IMR-90 (cell line): ENCODE results near the gene CCL11. TPM values are rescaled to one million over a fixed set of nuclear protein-coding genes. Genes with fewer than 3 reads are reported as not detected.
A peak's percentile ranks its signal among the peaks of the same experiment; 100 is the strongest.

Experiments used
- ATAC-seq: fragments of 200-7000 bp; cut with Tn5 transposase; 2 replicates; pipeline ENCODE4 v1.9.1; 2020; ENCODE audit warnings: low read depth, mild to moderate bottlenecking, moderate library complexity
- BruUV-seq: library from RNA; stranded (reverse); fragments of 400-500 nt; replicated peaks from 2 replicates; lab custom pipeline; 2021; lab: Mats Ljungman, UMichigan
- CTCF ChIA-PET: fragments of 300-600 bp; formaldehyde crosslinking; extraction: SDS; loops from one replicate; lab custom pipeline; 2021; ENCODE audit warnings: antibody characterized with exemption; lab: Yijun Ruan, JAX
- POLR2A ChIA-PET: fragments of 300-600 bp; sonication (Branson Sonifier 250); formaldehyde crosslinking; loops from one replicate; lab custom pipeline; 2022; ENCODE audit warnings: antibody characterized with exemption; ENCODE audit not compliant: unreplicated experiment; lab: Charles Lee
- DNase-seq: peaks from one replicate; pipeline ENCODE4 v3.0.0; 2013
- H2AFZ ChIP-seq: replicated peaks from 2 replicates; pipeline ENCODE3; 2013; ENCODE audit warnings: low read length, mild to moderate bottlenecking; ENCODE audit not compliant: poor library complexity
- H2AK5ac ChIP-seq: 2 replicates; pipeline ENCODE4 v1.6.1; 2013; ENCODE audit warnings: low read depth, low read length, inconsistent platforms
- H2AK9ac ChIP-seq: replicated peaks from 2 replicates; pipeline ENCODE3; 2013; ENCODE audit warnings: mild to moderate bottlenecking, low read depth, low read length, moderate library complexity; ENCODE audit not compliant: poor library complexity
- H2BK120ac ChIP-seq: 2 replicates; pipeline ENCODE4 v1.6.1; 2013; ENCODE audit warnings: low read depth, low read length, inconsistent platforms
- H2BK15ac ChIP-seq: 3 replicates; pipeline ENCODE4 v1.6.1; 2013; ENCODE audit warnings: low read depth, low read length, inconsistent platforms
- H2BK20ac ChIP-seq: 2 replicates; pipeline ENCODE4 v1.6.1; 2013; ENCODE audit warnings: low read depth, mild to moderate bottlenecking, inconsistent platforms, low read length, moderate library complexity
- H2BK5ac ChIP-seq: 2 replicates; pipeline ENCODE4 v1.6.1; 2013; ENCODE audit warnings: mild to moderate bottlenecking, low read depth, low read length, inconsistent platforms; ENCODE audit not compliant: poor library complexity, severe bottlenecking
- H3K14ac ChIP-seq: replicated peaks from 2 replicates; pipeline ENCODE4 v1.6.1; 2013; ENCODE audit warnings: low read depth, low read length, inconsistent platforms
- H3K18ac ChIP-seq: 2 replicates; pipeline ENCODE4 v1.6.1; 2013; ENCODE audit warnings: low read depth, low read length, control low read depth
- H3K23ac ChIP-seq: 2 replicates; pipeline ENCODE4 v1.6.1; 2013; ENCODE audit warnings: low read depth, low read length, inconsistent platforms
- H3K27ac ChIP-seq: 2 replicates; pipeline ENCODE4 v1.5.1; 2013; ENCODE audit warnings: mild to moderate bottlenecking, control low read depth, low read length; ENCODE audit not compliant: insufficient read depth
- H3K27me3 ChIP-seq: 2 replicates; pipeline ENCODE4 v1.6.1; 2013; ENCODE audit warnings: low read length; ENCODE audit not compliant: control insufficient read depth, insufficient read depth
- H3K36me3 ChIP-seq: 2 replicates; pipeline ENCODE4 v1.6.1; 2013; ENCODE audit warnings: low read length, mixed read lengths; ENCODE audit not compliant: control insufficient read depth, insufficient read depth
- H3K4ac ChIP-seq: 2 replicates; pipeline ENCODE4 v1.6.1; 2013; ENCODE audit warnings: low read depth, low read length, inconsistent platforms
- H3K4me1 ChIP-seq: 2 replicates; pipeline ENCODE4 v1.6.1; 2013; ENCODE audit warnings: low read length, mixed read lengths; ENCODE audit not compliant: control insufficient read depth, insufficient read depth
- H3K4me2 ChIP-seq: 2 replicates; pipeline ENCODE4 v1.6.1; 2013; ENCODE audit warnings: low read depth, mild to moderate bottlenecking, control low read depth, low read length, moderate library complexity
- H3K4me3 ChIP-seq: 2 replicates; pipeline ENCODE4 v1.5.1; 2013; ENCODE audit warnings: low read depth, mild to moderate bottlenecking, control low read depth, low read length, moderate library complexity; ENCODE audit not compliant: insufficient read depth
- H3K56ac ChIP-seq: 2 replicates; pipeline ENCODE4 v1.6.1; 2013; ENCODE audit warnings: low read length, inconsistent platforms; ENCODE audit not compliant: insufficient read depth; ENCODE audit errors: extremely low read depth
- H3K79me1 ChIP-seq, 2 experiments: 2 replicates each; pipeline ENCODE4 v1.6.1; 2013; ENCODE audit warnings: low read length in 2 of 2, inconsistent platforms in 1 of 2, low read depth in 1 of 2
- H3K9ac ChIP-seq: 2 replicates; pipeline ENCODE4 v1.6.1; 2013; ENCODE audit warnings: low read depth, low read length, control low read depth
- H3K9me1 ChIP-seq: 2 replicates; pipeline ENCODE4 v1.6.1; 2013; ENCODE audit warnings: low read length, inconsistent platforms; ENCODE audit not compliant: insufficient read depth
- H3K9me3 ChIP-seq: 2 replicates; pipeline ENCODE4 v1.6.1; 2013; ENCODE audit warnings: low read length; ENCODE audit not compliant: control insufficient read depth, insufficient read depth
- H4K20me1 ChIP-seq: 2 replicates; pipeline ENCODE4 v1.6.1; 2013; ENCODE audit warnings: low read length, inconsistent platforms; ENCODE audit not compliant: insufficient read depth
- H4K5ac ChIP-seq: 2 replicates; pipeline ENCODE4 v1.6.1; 2013; ENCODE audit warnings: mild to moderate bottlenecking, low read depth, low read length, control low read depth
- H4K8ac ChIP-seq, 2 experiments: 2 replicates each; pipeline ENCODE4 v1.6.1; 2013; ENCODE audit warnings: low read depth in 2 of 2, low read length in 2 of 2, control low read depth in 1 of 2, inconsistent platforms in 1 of 2
- H4K91ac ChIP-seq: 2 replicates; pipeline ENCODE4 v1.6.1; 2013; ENCODE audit warnings: low read depth, low read length, inconsistent platforms; ENCODE audit not compliant: insufficient read depth
- BHLHE40 ChIP-seq: fragments of 150-350 bp; IDR thresholded peaks from 2 replicates; pipeline ENCODE4 v1.6.1; 2016; ENCODE audit warnings: mild to moderate bottlenecking, low read depth, low read length
- CEBPB ChIP-seq: IDR thresholded peaks from 2 replicates; pipeline ENCODE4 v1.6.1; 2012; ENCODE audit warnings: low read depth, low read length, improper control_type of control experiment
- CHD1 ChIP-seq: IDR thresholded peaks from 2 replicates; pipeline ENCODE4 v1.6.1; 2012; ENCODE audit warnings: low read depth, low read length, improper control_type of control experiment
- FOS ChIP-seq: fragments of 150-350 bp; IDR thresholded peaks from 2 replicates; pipeline ENCODE4 v1.6.1; 2016; ENCODE audit warnings: low read depth, low read length
- MAFK ChIP-seq: IDR thresholded peaks from 2 replicates; pipeline ENCODE4 v1.6.1; 2012; ENCODE audit warnings: low read depth, low read length, improper control_type of control experiment
- MAZ ChIP-seq: IDR thresholded peaks from 2 replicates; pipeline ENCODE4 v1.6.1; 2012; ENCODE audit warnings: low read depth, mild to moderate bottlenecking, low read length, improper control_type of control experiment, moderate library complexity, borderline replicate concordance
- MXI1 ChIP-seq: IDR thresholded peaks from 2 replicates; pipeline ENCODE4 v1.6.1; 2012; ENCODE audit warnings: low read depth, mild to moderate bottlenecking, low read length, moderate library complexity, borderline replicate concordance
- NFE2L2 ChIP-seq: fragments of 150-350 bp; IDR thresholded peaks from 2 replicates; pipeline ENCODE4 v1.6.1; 2016; ENCODE audit warnings: low read depth, mild to moderate bottlenecking, low read length
- POLR2A ChIP-seq: IDR thresholded peaks from 2 replicates; pipeline ENCODE4 v1.6.1; 2012; ENCODE audit warnings: mild to moderate bottlenecking, low read depth, low read length
- RAD21 ChIP-seq: IDR thresholded peaks from 2 replicates; pipeline ENCODE4 v1.6.1; 2012; ENCODE audit warnings: low read length, improper control_type of control experiment
- RCOR1 ChIP-seq: IDR thresholded peaks from 2 replicates; pipeline ENCODE4 v1.6.1; 2012; ENCODE audit warnings: mild to moderate bottlenecking, low read length, improper control_type of control experiment; ENCODE audit not compliant: insufficient replicate concordance
- RFX5 ChIP-seq: IDR thresholded peaks from 2 replicates; pipeline ENCODE4 v1.8.0; 2012; ENCODE audit warnings: low read depth, mild to moderate bottlenecking, low read length, moderate library complexity
- SMC3 ChIP-seq: fragments of 150-350 bp; IDR thresholded peaks from 2 replicates; pipeline ENCODE4 v1.6.1; 2016; ENCODE audit warnings: low read depth, mild to moderate bottlenecking, antibody characterized with exemption, low read length, moderate library complexity
- WGBS, 2 experiments: methylation state at CpG; one replicate each; pipeline versions ENCODE4 v1.1.5 to v1.1.7; 2013; ENCODE audit warnings: missing lambda C conversion rate in 2 of 2; ENCODE audit not compliant: insufficient read length in 1 of 2; ENCODE audit errors: extremely low coverage in 2 of 2; 5-methylcytosine and 5-hydroxymethylcytosine counted together
- dilution Hi-C: fragments of 300-500 bp; cut with HindIII; formaldehyde crosslinking; loops from one replicate; pipeline ENCODE4 v1.14.3; 2018; ENCODE audit warnings: low sequenced_read_pairs; ENCODE audit not compliant: unreplicated experiment
- in situ Hi-C: fragments of 300-500 bp; cut with MboI; formaldehyde crosslinking; loops from 3 replicates; pipeline ENCODE4 v1.14.3; 2019; ENCODE audit warnings: low sequenced_read_pairs, inconsistent platforms, mixed read lengths
- intact Hi-C: fragments of 100-400 bp; cut with micrococcal nuclease; formaldehyde crosslinking; loops from 2 replicates; pipeline ENCODE4 v1.10.0; 2022
- polyA plus RNA-seq, 3 experiments: library from polyadenylated mRNA; depleted of rRNA; stranded (reverse); fragments of >200 nt; gene quantifications; 2 replicates each; pipeline ENCODE4 v1.2.3, GENCODE V29; 2012; ENCODE audit warnings: low replicate concordance in 1 of 3
- total RNA-seq: library from RNA; depleted of rRNA; stranded (reverse); fragments of >200 nt; gene quantifications from 2 replicates; pipeline ENCODE4 v1.2.3, GENCODE V29; 2012
- TF ChIP-seq, protein P1 (sequence below): fragments of 150-350 bp; IDR thresholded peaks from 2 replicates; pipeline ENCODE4 v1.6.1; 2016; ENCODE audit warnings: low read depth, mild to moderate bottlenecking, low read length, moderate library complexity, borderline replicate concordance
- TF ChIP-seq, protein P2 (sequence below): fragments of 150-350 bp; IDR thresholded peaks from 2 replicates; pipeline ENCODE4 v1.6.1; 2017; ENCODE audit warnings: mild to moderate bottlenecking, antibody characterized with exemption, low read length, low read depth
- TF ChIP-seq, protein P3 (sequence below): conservative IDR thresholded peaks from 2 replicates; pipeline ENCODE4 v1.5.1; 2012; ENCODE audit warnings: mild to moderate bottlenecking, low read depth, low read length, improper control_type of control experiment

Gene CCL11
- total and polyA plus RNA-seq, 2 of the 4 experiments (the other 2 are of a cell fraction), result not detected

DNA sequence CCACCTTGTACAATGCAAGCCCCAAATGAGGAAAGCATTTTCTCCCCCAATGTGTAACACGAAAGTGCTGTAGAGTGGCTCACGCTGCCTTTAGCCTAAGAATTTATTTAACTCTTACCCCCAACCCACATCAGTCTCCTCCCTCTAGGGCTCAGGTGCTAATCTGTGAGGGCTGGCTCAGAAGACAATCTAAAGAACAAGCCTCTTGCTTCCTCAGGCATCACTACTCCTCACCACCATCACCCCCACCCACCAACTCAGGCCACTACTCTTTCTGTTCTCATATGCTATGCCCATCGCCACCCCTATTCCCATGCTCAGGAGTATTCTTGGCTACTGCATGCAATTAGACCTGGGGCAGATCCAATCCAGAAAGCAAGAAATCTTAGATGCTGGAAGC is 34.4 kb upstream of the CCL11 start:
- H3K18ac ChIP-seq, result peak overlapping the region; percentile 44
- H4K5ac ChIP-seq, result peak overlapping the region; percentile 21; the same call in 1 of the 2 replicates
- no peaks in the 10 kb centered on the region for H3K27me3 ChIP-seq
- peak overlapping the region; percentile 90 for H2BK20ac ChIP-seq
- H3K23ac ChIP-seq, result 0 out of 2 replicates have a peak overlapping the region, but pooled peaks have one; percentile 4
- peak overlapping the region; percentile 89; the same call in 1 of the 2 replicates for H4K91ac ChIP-seq
- no peaks in the 10 kb centered on the region for H4K20me1 ChIP-seq
- H3K4me1 ChIP-seq, result peaks cover 51% of the 10 kb centered on the region
- no peak overlapping the region for H3K9ac ChIP-seq
- no peaks in the 10 kb centered on the region for H3K79me1 ChIP-seq
- peak overlapping the region; percentile 82 for H2AK5ac ChIP-seq
- intact Hi-C loops (no loop called here), in situ Hi-C loops (loop anchor here (25.0 kb wide), 1 partner anchor 861 kb away; the partner anchor contains the start of genes FNDC8 and RAD51D), dilution Hi-C loops (no loop called here)
- no peak for ATAC-seq
- peak overlapping the region; percentile 82 for H3K14ac ChIP-seq
- no peak overlapping the region for H3K4me3 ChIP-seq
- no peak for DNase-seq
- WGBS, 2 experiments, result 80% methylated on average over 1 of the region's 3 CpGs; no CpG with 5 or more reads in 1 of the 2 experiments
- no peaks in the 10 kb centered on the region for H3K36me3 ChIP-seq
- no TSS peak for BruUV-seq
- no peaks in the 10 kb centered on the region for H3K9me3 ChIP-seq
- H2AFZ ChIP-seq, result no peak overlapping the region
- H2BK5ac ChIP-seq, result peak overlapping the region; percentile 30
- ChIA-PET CTCF (no interaction called here), POLR2A (no interaction called here)
- peak overlapping the region; percentile 75; the same call in 2 of the 3 replicates for H2BK15ac ChIP-seq
- peaks cover 30% of the 10 kb centered on the region for H3K9me1 ChIP-seq
- peak overlapping the region; percentile 35 for H2AK9ac ChIP-seq
- H3K56ac ChIP-seq, result no peak overlapping the region
- H3K4me2 ChIP-seq, result no peak overlapping the region
- TF ChIP-seq POLR2A (no peak), BHLHE40 (no peak), CEBPB (no peak), RFX5 (no peak), RCOR1 (no peak), NFE2L2 (no peak), CHD1 (no peak), RAD21 (no peak), MAFK (no peak), SMC3 (no peak), MXI1 (no peak), FOS (no peak), MAZ (no peak)
- TF ChIP-seq, protein P1, sequence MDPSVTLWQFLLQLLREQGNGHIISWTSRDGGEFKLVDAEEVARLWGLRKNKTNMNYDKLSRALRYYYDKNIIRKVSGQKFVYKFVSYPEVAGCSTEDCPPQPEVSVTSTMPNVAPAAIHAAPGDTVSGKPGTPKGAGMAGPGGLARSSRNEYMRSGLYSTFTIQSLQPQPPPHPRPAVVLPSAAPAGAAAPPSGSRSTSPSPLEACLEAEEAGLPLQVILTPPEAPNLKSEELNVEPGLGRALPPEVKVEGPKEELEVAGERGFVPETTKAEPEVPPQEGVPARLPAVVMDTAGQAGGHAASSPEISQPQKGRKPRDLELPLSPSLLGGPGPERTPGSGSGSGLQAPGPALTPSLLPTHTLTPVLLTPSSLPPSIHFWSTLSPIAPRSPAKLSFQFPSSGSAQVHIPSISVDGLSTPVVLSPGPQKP, result no peak
- TF ChIP-seq, protein P2, sequence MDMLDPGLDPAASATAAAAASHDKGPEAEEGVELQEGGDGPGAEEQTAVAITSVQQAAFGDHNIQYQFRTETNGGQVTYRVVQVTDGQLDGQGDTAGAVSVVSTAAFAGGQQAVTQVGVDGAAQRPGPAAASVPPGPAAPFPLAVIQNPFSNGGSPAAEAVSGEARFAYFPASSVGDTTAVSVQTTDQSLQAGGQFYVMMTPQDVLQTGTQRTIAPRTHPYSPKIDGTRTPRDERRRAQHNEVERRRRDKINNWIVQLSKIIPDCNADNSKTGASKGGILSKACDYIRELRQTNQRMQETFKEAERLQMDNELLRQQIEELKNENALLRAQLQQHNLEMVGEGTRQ, result no peak
- TF ChIP-seq, protein P3, sequence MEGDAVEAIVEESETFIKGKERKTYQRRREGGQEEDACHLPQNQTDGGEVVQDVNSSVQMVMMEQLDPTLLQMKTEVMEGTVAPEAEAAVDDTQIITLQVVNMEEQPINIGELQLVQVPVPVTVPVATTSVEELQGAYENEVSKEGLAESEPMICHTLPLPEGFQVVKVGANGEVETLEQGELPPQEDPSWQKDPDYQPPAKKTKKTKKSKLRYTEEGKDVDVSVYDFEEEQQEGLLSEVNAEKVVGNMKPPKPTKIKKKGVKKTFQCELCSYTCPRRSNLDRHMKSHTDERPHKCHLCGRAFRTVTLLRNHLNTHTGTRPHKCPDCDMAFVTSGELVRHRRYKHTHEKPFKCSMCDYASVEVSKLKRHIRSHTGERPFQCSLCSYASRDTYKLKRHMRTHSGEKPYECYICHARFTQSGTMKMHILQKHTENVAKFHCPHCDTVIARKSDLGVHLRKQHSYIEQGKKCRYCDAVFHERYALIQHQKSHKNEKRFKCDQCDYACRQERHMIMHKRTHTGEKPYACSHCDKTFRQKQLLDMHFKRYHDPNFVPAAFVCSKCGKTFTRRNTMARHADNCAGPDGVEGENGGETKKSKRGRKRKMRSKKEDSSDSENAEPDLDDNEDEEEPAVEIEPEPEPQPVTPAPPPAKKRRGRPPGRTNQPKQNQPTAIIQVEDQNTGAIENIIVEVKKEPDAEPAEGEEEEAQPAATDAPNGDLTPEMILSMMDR, result no peak
- peak overlapping the region; percentile 82 for H3K4ac ChIP-seq
- peak overlapping the region; percentile 60 to 72; a peak in 2 of 4 replicates for H4K8ac ChIP-seq
- H3K27ac ChIP-seq, result no peak overlapping the region
- peak overlapping the region; percentile 91 for H2BK120ac ChIP-seq
